IPS-NIHi11 (cell line): ENCODE data around the gene KCNJ15.
"Not testable (repeated sequence)": the region's sequence is repeated elsewhere in the genome, so short reads cannot be mapped to it uniquely, and the experiment has no call there.

Source experiments
- DNase-seq: peaks from one replicate; pipeline ENCODE4 v3.0.0; 2012; ENCODE audit warnings: mixed read lengths, low spot score

KCNJ15 gene

GRCh38 chr21:38244885-38245869, 11.6 kb upstream of the KCNJ15 start:
- no peak for DNase-seq

- DNase-seq: no peak
Observed at GRCh38 chr21:38246511-38246910, 10.3 kb upstream of the KCNJ15 start.

DNA sequence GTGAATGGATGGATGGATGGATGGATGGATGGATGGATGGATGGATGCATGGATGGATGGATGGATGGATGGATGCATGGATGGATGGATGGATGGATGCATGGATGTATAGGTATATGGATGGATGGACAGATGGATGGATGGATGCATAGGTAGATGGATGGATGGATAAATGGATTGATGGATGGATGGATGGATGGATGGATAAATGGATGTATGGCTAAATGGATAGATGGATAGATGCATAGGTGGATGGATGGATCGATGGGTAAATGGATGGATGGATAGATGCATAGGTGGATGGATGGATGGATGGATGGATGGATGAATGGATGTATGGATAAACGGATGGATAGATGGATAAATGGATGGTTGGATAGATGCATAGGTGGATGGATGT, 9.7 kb upstream of the KCNJ15 start:
- not testable (repeated sequence) for DNase-seq

- DNase-seq: no peak
Observed at GRCh38 chr21:38247738-38248510, 8.9 kb upstream of the KCNJ15 start.

GRCh38 chr21:38249256-38249655, 7.5 kb upstream of the KCNJ15 start:
- DNase-seq: no peak

DNA sequence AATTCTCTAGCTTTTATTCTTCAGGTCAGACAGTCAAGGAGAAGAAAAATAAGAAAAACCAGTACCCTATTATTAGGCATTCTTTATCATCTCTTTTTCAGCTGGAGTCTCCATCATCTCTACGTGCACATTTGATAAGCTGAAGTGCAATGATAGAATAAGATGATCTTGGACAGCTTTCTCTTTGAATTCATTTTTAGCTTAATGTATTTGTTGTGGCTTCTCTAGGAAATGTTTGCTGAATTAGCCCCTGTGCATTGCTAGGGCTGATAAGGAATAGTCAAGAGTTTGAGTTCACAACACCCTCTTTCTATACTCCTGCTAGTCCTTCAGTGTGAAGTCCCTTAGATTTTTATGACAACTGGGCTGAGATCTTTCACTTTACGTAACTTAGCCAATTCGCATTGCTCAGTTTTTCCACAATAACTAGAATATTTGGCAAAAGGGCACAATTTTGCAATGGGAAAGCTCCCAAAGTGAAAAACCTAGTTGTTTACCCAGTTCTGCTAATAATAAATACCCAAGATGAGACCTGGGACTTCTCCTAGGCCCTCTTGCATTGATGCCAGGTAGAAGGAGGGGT, 7.0 kb upstream of the KCNJ15 start:
- DNase-seq: no peak

DNA sequence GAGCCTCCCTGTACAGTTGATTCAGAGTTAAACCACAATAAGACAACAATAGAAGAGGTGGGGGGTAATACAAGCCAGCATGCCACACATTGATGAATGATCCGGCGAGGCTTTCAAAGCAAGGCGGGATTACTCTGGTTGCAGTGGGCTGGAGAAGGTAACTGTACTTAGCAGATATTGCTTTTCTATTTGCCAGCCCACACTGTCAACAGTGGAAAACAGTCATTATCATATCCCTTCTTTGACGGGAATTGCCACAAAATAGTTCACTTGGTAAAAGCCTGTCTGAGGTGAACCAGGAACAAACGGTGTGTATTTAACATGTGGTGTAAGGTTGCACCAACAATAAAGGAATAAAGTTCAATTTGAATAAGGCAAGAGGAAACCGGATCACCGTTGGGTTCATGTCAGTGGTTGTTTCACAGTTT, 5.8 kb upstream of the KCNJ15 start:
- no peak for DNase-seq

- DNase-seq: no peak
Observed at GRCh38 chr21:38254970-38255369, 1.8 kb upstream of the KCNJ15 start.

- DNase-seq: no peak
Observed at GRCh38 chr21:38255571-38256117, 1.1 kb upstream of the KCNJ15 start.

- DNase-seq: no peak
Observed at GRCh38 chr21:38257667-38258066, 876 bp downstream of the KCNJ15 start.

GRCh38 chr21:38258521-38259485, 2.0 kb downstream of the KCNJ15 start:
- no peak for DNase-seq

GRCh38 chr21:38259665-38260064, 2.9 kb downstream of the KCNJ15 start:
- DNase-seq: no peak

DNA sequence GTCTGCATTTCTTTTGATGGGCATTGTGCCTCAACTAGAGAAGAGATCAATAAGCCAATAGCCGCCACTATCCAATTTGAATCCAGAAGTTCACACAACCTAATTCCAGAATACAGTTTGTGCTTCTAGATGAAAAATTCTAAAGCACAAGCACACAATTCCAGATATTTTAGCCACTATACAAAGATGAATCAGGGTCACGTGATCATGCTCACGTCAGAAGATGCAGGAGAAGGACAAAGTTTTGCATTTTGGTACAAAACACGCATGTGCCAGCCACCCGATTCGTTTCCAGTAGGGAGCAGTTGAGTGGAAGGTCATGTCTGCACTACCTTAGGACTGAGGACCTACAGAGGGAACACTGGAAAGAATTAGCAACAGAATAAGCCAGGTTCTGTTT, 3.6 kb downstream of the KCNJ15 start:
- no peak for DNase-seq

DNA sequence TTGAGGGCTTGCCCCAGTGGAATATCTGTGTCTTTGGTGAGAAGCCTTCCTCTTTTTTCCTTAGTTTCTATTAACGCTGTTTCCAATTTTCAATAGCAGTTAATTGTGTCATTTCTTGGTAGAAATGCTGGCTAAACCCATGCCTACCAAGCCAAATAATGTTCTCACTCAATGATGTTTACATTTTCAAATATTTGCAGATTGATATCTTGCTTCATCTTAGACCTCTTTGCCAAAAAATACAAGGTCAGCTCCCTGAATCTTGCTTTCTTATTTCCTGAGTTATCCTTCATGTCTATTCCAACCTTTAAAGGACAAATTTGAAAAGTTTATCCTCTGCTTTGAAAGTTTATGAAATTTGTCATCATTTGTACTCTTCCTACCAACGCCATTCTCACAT, 5.1 kb downstream of the KCNJ15 start:
- no peak for DNase-seq

GRCh38 chr21:38263493-38263892, 6.7 kb downstream of the KCNJ15 start:
- no peak for DNase-seq

- DNase-seq: no peak
Observed at GRCh38 chr21:38264571-38264970, 7.8 kb downstream of the KCNJ15 start.

DNA sequence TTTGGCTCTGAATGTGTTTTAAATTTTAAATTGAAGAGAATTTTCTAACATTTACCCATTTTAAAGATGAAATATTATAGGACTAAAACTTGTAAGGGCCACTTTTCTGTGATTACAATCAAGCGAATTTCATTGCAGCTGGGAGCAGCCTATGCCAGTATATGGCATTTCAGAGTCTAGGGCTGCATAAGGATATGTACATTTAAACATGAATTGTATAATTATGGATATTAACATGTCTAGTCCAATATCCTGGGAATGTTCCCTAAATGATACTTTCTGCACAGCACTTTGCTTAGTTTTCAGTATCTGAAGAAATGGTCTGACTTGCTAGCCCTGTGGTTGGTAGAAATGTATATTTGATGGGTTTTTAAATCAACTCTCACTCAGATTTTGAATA, 8.4 kb downstream of the KCNJ15 start:
- DNase-seq: no peak

- DNase-seq: no peak
Observed at GRCh38 chr21:38266732-38267131, 9.9 kb downstream of the KCNJ15 start.

DNA sequence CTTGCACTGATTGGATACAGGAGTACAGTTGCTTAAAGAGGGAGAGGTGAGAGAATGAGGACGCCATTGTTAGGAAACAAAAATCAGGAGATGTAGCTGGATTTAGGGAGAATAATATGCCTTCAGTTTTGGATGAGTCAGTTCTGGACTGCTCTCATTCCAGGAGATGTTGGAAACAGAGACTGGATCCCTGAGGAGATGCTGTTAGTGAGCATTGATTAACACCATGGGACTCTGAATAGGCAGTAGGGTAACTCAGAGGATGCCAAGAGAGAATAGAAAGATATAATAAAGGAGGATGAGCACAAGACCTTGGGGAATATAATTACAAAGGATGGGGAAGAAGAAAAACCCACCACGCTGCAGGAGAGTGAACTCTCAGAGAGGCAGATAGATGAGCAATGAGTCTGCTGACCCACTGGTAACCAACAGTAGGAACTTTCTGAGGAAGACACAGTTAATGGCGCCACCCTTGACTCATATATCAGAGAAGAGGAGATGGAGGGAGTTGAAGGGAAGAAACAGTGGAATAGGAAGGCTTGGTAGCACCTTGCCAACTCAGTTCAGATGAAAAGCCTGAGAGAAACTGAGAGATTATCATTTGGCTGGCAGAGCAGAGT, 10.5 kb downstream of the KCNJ15 start:
- no peak for DNase-seq

GRCh38 chr21:38267991-38268863, 11.4 kb downstream of the KCNJ15 start:
- no peak for DNase-seq
